Testis (tissue), 5 donors: ENCODE results near the gene EVX2. TPM values are rescaled to one million over a fixed set of nuclear protein-coding genes. Genes with fewer than 3 reads are reported as not detected.
A peak's percentile ranks its signal among the peaks of the same experiment; 100 is the strongest.

Experiments used
- DNase-seq: peaks from one replicate; pipeline ENCODE4 v3.0.0-alpha.2; 2019
- H3K27ac ChIP-seq, 2 donors: fragments of 200-600 bp; sonication (generic); one replicate each; pipeline ENCODE4 v1.5.1; 2019
- H3K27me3 ChIP-seq: fragments of 200-600 bp; sonication (generic); one replicate; pipeline ENCODE4 v1.5.1; 2019
- H3K36me3 ChIP-seq: fragments of 200-600 bp; sonication (generic); one replicate; pipeline ENCODE4 v1.5.1; 2017; ENCODE audit warnings: low read depth; ENCODE audit errors: missing control alignments
- H3K4me1 ChIP-seq: fragments of 200-600 bp; sonication (generic); one replicate; pipeline ENCODE4 v1.5.1; 2019
- H3K4me3 ChIP-seq, 2 donors: fragments of 200-600 bp; sonication (generic); one replicate each; pipeline ENCODE4 v1.5.1; 2017 to 2019
- H3K9me3 ChIP-seq: fragments of 200-600 bp; sonication (generic); one replicate; pipeline ENCODE4 v1.5.1; 2017
- POLR2A ChIP-seq: fragments of 450-650 bp; IDR thresholded peaks from one replicate; pipeline ENCODE4 v1.6.1; 2017; ENCODE audit warnings: antibody characterized with exemption, mild to moderate bottlenecking, moderate library complexity
- WGBS, 2 donors: methylation state at CpG; one replicate each; pipeline ENCODE4 v1.1.5; 2018; 5-methylcytosine and 5-hydroxymethylcytosine counted together
- intact Hi-C: fragments of 100-400 bp; cut with DNase I; formaldehyde crosslinking; loops from one replicate; pipeline ENCODE4 v1.15.1; 2023; ENCODE audit warnings: low total_unique reads
- long read RNA-seq, 2 donors: transcript quantifications; one replicate each; lab custom pipeline, GENCODE V29; 2026
- polyA plus RNA-seq: library from polyadenylated mRNA; stranded (reverse); fragments of 350-450 nt; fragmentation: Illumina TruSeq; extraction: RNeasy Lipid Tissue Mini Kit (QIAGEN cat#74804); gene quantifications from one replicate; pipeline ENCODE4 v1.2.3, GENCODE V29; 2014; ENCODE audit warnings: low read depth, low replicate concordance; ENCODE audit not compliant: insufficient read depth
- total RNA-seq, 2 donors: library from RNA; depleted of rRNA; stranded (reverse); fragments of >200 nt; gene quantifications; one replicate each; pipeline ENCODE4 v1.2.3, GENCODE V29; 2016
- TF ChIP-seq, protein P1 (sequence below), 3 experiments: fragments of 450-650 bp in 2 of 3; fragments of 200-600 bp in 1 of 3; sonication (generic) in 1 of 3; IDR thresholded peaks; one replicate each; pipeline ENCODE4 v1.5.1; 2016 to 2019; ENCODE audit warnings: antibody characterized with exemption in 3 of 3, mild to moderate bottlenecking in 2 of 3, moderate library complexity in 1 of 3

Gene EVX2
- total RNA-seq (1 to 10 TPM; 1.5 to 3.1 TPM), polyA plus RNA-seq (2.3 TPM)
- long read RNA-seq, donor 1 = 0 reads
- long read RNA-seq, donor 2 = 0 reads

- intact Hi-C loops = loop anchor here (10.0 kb wide), 1 partner anchor 399 kb away; no protein-coding TSS in a partner anchor
- Histone ChIP-seq H3K4me3 (peak within 1 kb of the TSS in 1 of 2 donors; percentile 44), H3K4me1 (peaks cover 11% of the 10 kb centered on the region), H3K36me3 (no peaks in the 10 kb centered on the region), H3K9me3 (no peaks in the 10 kb centered on the region), H3K27me3 (no peaks in the 10 kb centered on the region), H3K27ac (no peak within 1 kb of the TSS)
- TF ChIP-seq, protein P1, sequence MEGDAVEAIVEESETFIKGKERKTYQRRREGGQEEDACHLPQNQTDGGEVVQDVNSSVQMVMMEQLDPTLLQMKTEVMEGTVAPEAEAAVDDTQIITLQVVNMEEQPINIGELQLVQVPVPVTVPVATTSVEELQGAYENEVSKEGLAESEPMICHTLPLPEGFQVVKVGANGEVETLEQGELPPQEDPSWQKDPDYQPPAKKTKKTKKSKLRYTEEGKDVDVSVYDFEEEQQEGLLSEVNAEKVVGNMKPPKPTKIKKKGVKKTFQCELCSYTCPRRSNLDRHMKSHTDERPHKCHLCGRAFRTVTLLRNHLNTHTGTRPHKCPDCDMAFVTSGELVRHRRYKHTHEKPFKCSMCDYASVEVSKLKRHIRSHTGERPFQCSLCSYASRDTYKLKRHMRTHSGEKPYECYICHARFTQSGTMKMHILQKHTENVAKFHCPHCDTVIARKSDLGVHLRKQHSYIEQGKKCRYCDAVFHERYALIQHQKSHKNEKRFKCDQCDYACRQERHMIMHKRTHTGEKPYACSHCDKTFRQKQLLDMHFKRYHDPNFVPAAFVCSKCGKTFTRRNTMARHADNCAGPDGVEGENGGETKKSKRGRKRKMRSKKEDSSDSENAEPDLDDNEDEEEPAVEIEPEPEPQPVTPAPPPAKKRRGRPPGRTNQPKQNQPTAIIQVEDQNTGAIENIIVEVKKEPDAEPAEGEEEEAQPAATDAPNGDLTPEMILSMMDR (IDR thresholded peaks at IDR 0.05) = no peak
- no peak for TF ChIP-seq POLR2A
- 14 to 16% methylated on average over 27 of the region's 27 CpGs for WGBS, 2 donors
- no peak for DNase-seq
Measured at GRCh38 chr2:176083796-176084261, at the start of gene EVX2. EVX2 (minus strand) TSS chr2:176083962; CDS start chr2:176083776, 186 bp downstream.

GRCh38 chr2:176133389-176133788, 49.6 kb upstream of the EVX2 start:
- H3K4me1 ChIP-seq = peaks cover 14% of the 10 kb centered on the region
- peak overlapping the region; percentile 93 to 98 for H3K27ac ChIP-seq
- DNase-seq = no peak
- H3K27me3 ChIP-seq = no peaks in the 10 kb centered on the region
- intact Hi-C loops = loop anchor here (5.0 kb wide), 1 partner anchor 504 kb away; no protein-coding TSS in a partner anchor
- no peaks in the 10 kb centered on the region for H3K36me3 ChIP-seq
- H3K9me3 ChIP-seq = no peaks in the 10 kb centered on the region
- no peak overlapping the region for H3K4me3 ChIP-seq
- no peak for TF ChIP-seq POLR2A

- H3K27me3 ChIP-seq = no peaks in the 10 kb centered on the region
- peaks cover 20% of the 10 kb centered on the region for H3K4me1 ChIP-seq
Measured at GRCh38 chr2:176132205-176133171, 48.7 kb upstream of the EVX2 start.

GRCh38 chr2:176131848-176132158, 48.0 kb upstream of the EVX2 start:
- H3K36me3 ChIP-seq = no peaks in the 10 kb centered on the region
- H3K27ac ChIP-seq = peak overlapping the region; percentile 93 to 98
- H3K27me3 ChIP-seq = no peaks in the 10 kb centered on the region
- no peaks in the 10 kb centered on the region for H3K9me3 ChIP-seq
- H3K4me3 ChIP-seq = peak overlapping the region; percentile 81 to 85
- H3K4me1 ChIP-seq = peaks cover 21% of the 10 kb centered on the region
- no peak for TF ChIP-seq POLR2A
- TF ChIP-seq, protein P1 (IDR thresholded peaks at IDR 0.05) = no peak
- no peak for DNase-seq
- intact Hi-C loops = loop anchor here (5.0 kb wide), 1 partner anchor 505 kb away; no protein-coding TSS in a partner anchor
- 12 to 17% methylated on average over 4 of the region's 4 CpGs for WGBS, 2 donors

More at GRCh38 chr2:176132205-176133171, 48.7 kb upstream of the EVX2 start:
- Histone ChIP-seq H3K9me3 (no peaks in the 10 kb centered on the region), H3K27ac (peak overlapping the region; percentile 93 to 98), H3K4me3 (peak overlapping the region; percentile 81 to 85), H3K36me3 (no peaks in the 10 kb centered on the region)
- 11 to 12% methylated on average over 33 of the region's 33 CpGs for WGBS, 2 donors
- peak; percentile 18 for DNase-seq
- TF ChIP-seq POLR2A = no peak
- TF ChIP-seq, protein P1 (IDR thresholded peaks at IDR 0.05) = no peak
- intact Hi-C loops = loop anchor here (5.0 kb wide), 1 partner anchor 505 kb away; no protein-coding TSS in a partner anchor
